ENCODE measurements around the gene SULT1A3. TPM values are rescaled to one million over a fixed set of nuclear protein-coding genes. Genes with fewer than 3 reads are reported as not detected.
"Not testable (repeated sequence)": the region's sequence is repeated elsewhere in the genome, so short reads cannot be mapped to it uniquely, and the experiment has no call there.

Gene SULT1A3
- total RNA-seq, 2 experiments from 2014 or later, result 9.6 to 12.3 TPM

GRCh38 chr16:30183233-30184095, 15.6 kb upstream of the SULT1A3 start, which contains the start of gene CORO1A:
Gene CORO1A (plus strand): TSS chr16:30183602. CDS start chr16:30185210, 1,608 bp downstream.
- peak; percentile 90 for DNase-seq
- Mint-ChIP-seq H3K4me3 (peak within 1 kb of the TSS; percentile 100), H3K9me3 (no peaks in the 10 kb centered on the region), H3K27ac (peak within 1 kb of the TSS; percentile 100), H3K4me1 (peaks cover 29% of the 10 kb centered on the region), H3K36me3 (peaks cover 43% of the 10 kb centered on the region), H3K27me3 (no peaks in the 10 kb centered on the region)

GRCh38 chr16:30184096-30184890, 14.8 kb upstream of the SULT1A3 start:
- Mint-ChIP-seq H3K36me3 (peaks cover 43% of the 10 kb centered on the region), H3K4me3 (peak overlapping the region; percentile 100), H3K4me1 (peaks cover 29% of the 10 kb centered on the region), H3K27ac (peak overlapping the region; percentile 100), H3K27me3 (no peaks in the 10 kb centered on the region), H3K9me3 (no peaks in the 10 kb centered on the region)
- DNase-seq, result peak; percentile 76

- peak overlapping the region; percentile 100 for H3K27ac Mint-ChIP-seq
- H3K9me3 Mint-ChIP-seq, result no peaks in the 10 kb centered on the region
- DNase-seq, result peak; percentile 53
- H3K36me3 Mint-ChIP-seq, result peaks cover 43% of the 10 kb centered on the region
- H3K4me1 Mint-ChIP-seq, result peaks cover 28% of the 10 kb centered on the region
- H3K27me3 Mint-ChIP-seq, result no peaks in the 10 kb centered on the region
- peak overlapping the region; percentile 100 for H3K4me3 Mint-ChIP-seq
These were observed 14.0 kb upstream of the SULT1A3 start for GRCh38 chr16:30184891-30185682.

GRCh38 chr16:30185683-30186421, 13.2 kb upstream of the SULT1A3 start:
- DNase-seq, result peak; percentile 89
- Mint-ChIP-seq H3K27ac (peak overlapping the region; percentile 100), H3K27me3 (no peaks in the 10 kb centered on the region), H3K36me3 (peaks cover 43% of the 10 kb centered on the region), H3K9me3 (no peaks in the 10 kb centered on the region), H3K4me3 (peak overlapping the region; percentile 100), H3K4me1 (peaks cover 24% of the 10 kb centered on the region)

- peak overlapping the region; percentile 100 for H3K4me3 Mint-ChIP-seq
- peaks cover 43% of the 10 kb centered on the region for H3K36me3 Mint-ChIP-seq
- no peaks in the 10 kb centered on the region for H3K27me3 Mint-ChIP-seq
- no peak for DNase-seq
- peaks cover 22% of the 10 kb centered on the region for H3K4me1 Mint-ChIP-seq
- H3K27ac Mint-ChIP-seq, result peak overlapping the region; percentile 100
- H3K9me3 Mint-ChIP-seq, result no peaks in the 10 kb centered on the region
These were observed 12.6 kb upstream of the SULT1A3 start for GRCh38 chr16:30186444-30186781.

GRCh38 chr16:30186782-30187555, 12.1 kb upstream of the SULT1A3 start:
- Mint-ChIP-seq H3K4me3 (peak overlapping the region; percentile 100), H3K9me3 (no peaks in the 10 kb centered on the region), H3K4me1 (peaks cover 21% of the 10 kb centered on the region), H3K36me3 (peaks cover 43% of the 10 kb centered on the region), H3K27me3 (no peaks in the 10 kb centered on the region), H3K27ac (peak overlapping the region; percentile 100)
- DNase-seq, result peak; percentile 89

- Mint-ChIP-seq H3K27ac (peak overlapping the region; percentile 100), H3K36me3 (peaks cover 43% of the 10 kb centered on the region), H3K4me3 (peak overlapping the region; percentile 100), H3K9me3 (no peaks in the 10 kb centered on the region), H3K27me3 (no peaks in the 10 kb centered on the region), H3K4me1 (peaks cover 15% of the 10 kb centered on the region)
- no peak for DNase-seq
These were observed 11.5 kb upstream of the SULT1A3 start for GRCh38 chr16:30187556-30187865.

- H3K27ac Mint-ChIP-seq, result peak overlapping the region; percentile 75
- no peak for DNase-seq
These were observed 11.0 kb upstream of the SULT1A3 start for GRCh38 chr16:30187971-30188561.

GRCh38 chr16:30191158-30191557, 7.9 kb upstream of the SULT1A3 start:
- H3K4me1 Mint-ChIP-seq, result peaks cover 11% of the 10 kb centered on the region
- H3K27me3 Mint-ChIP-seq, H3K4me3 Mint-ChIP-seq, H3K27ac Mint-ChIP-seq, DNase-seq, H3K9me3 Mint-ChIP-seq: not testable (repeated sequence)
- peaks cover 20% of the 10 kb centered on the region for H3K36me3 Mint-ChIP-seq

More at GRCh38 chr16:30187971-30188561, 11.0 kb upstream of the SULT1A3 start:
- Mint-ChIP-seq H3K9me3 (no peaks in the 10 kb centered on the region), H3K4me1 (peaks cover 15% of the 10 kb centered on the region), H3K36me3 (peaks cover 43% of the 10 kb centered on the region), H3K4me3 (peak overlapping the region; percentile 67), H3K27me3 (no peaks in the 10 kb centered on the region)

- H3K27ac Mint-ChIP-seq, H3K27me3 Mint-ChIP-seq, H3K36me3 Mint-ChIP-seq, DNase-seq, H3K9me3 Mint-ChIP-seq, H3K4me3 Mint-ChIP-seq, H3K4me1 Mint-ChIP-seq: not testable (repeated sequence)
These were observed 6.0 kb upstream of the SULT1A3 start for GRCh38 chr16:30193098-30193497.

- H3K4me1 Mint-ChIP-seq, H3K27me3 Mint-ChIP-seq, DNase-seq, H3K27ac Mint-ChIP-seq, H3K9me3 Mint-ChIP-seq, H3K36me3 Mint-ChIP-seq, H3K4me3 Mint-ChIP-seq: not testable (repeated sequence)
These were observed 5.4 kb upstream of the SULT1A3 start, which contains the start of the genes BOLA2B and SLX1A for GRCh38 chr16:30193615-30194014. Gene BOLA2B (minus strand): TSS chr16:30193666. CDS start chr16:30193595, 71 bp downstream. Gene SLX1A (plus strand): TSS chr16:30193875. CDS start chr16:30194085, 210 bp downstream.

- not testable (repeated sequence) for DNase-seq, H3K27me3 Mint-ChIP-seq, H3K9me3 Mint-ChIP-seq, H3K36me3 Mint-ChIP-seq, H3K4me1 Mint-ChIP-seq, H3K4me3 Mint-ChIP-seq, H3K27ac Mint-ChIP-seq
These were observed 4.7 kb upstream of the SULT1A3 start for GRCh38 chr16:30194172-30194925.

- DNase-seq, H3K4me1 Mint-ChIP-seq, H3K36me3 Mint-ChIP-seq, H3K9me3 Mint-ChIP-seq, H3K27me3 Mint-ChIP-seq, H3K4me3 Mint-ChIP-seq, H3K27ac Mint-ChIP-seq: not testable (repeated sequence)
These were observed 2.1 kb upstream of the SULT1A3 start for GRCh38 chr16:30197001-30197400.
